LNCAP (cell line): ENCODE results near the gene BMS1.

Experiments used
- TF ChIP-seq, protein P1 (sequence below): fragments of 450-650 bp; IDR thresholded peaks from 2 replicates; pipeline ENCODE4 v1.5.1; 2017; ENCODE audit warnings: mild to moderate bottlenecking

Gene BMS1

DNA sequence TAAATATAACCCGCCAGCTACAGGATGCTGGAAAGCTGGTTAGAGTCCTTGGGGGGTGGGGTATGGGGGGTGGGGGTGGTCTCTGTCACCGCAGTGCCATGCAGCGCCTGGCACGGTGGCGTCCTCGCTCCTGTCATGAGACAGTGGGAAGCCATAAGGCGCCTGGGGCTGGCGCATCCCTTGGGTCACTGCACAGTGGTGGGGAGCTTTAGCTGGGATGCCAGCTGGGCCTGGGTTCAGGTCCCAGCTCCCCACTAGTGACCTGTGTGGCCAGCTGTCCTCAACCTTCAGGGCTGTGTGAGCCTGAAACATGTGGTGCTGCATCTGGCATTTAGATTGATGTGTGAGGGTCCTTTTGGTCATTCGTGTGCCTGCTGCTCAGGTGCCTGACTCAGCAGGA lies 93.9 kb downstream of the BMS1 start:
- TF ChIP-seq, protein P1, sequence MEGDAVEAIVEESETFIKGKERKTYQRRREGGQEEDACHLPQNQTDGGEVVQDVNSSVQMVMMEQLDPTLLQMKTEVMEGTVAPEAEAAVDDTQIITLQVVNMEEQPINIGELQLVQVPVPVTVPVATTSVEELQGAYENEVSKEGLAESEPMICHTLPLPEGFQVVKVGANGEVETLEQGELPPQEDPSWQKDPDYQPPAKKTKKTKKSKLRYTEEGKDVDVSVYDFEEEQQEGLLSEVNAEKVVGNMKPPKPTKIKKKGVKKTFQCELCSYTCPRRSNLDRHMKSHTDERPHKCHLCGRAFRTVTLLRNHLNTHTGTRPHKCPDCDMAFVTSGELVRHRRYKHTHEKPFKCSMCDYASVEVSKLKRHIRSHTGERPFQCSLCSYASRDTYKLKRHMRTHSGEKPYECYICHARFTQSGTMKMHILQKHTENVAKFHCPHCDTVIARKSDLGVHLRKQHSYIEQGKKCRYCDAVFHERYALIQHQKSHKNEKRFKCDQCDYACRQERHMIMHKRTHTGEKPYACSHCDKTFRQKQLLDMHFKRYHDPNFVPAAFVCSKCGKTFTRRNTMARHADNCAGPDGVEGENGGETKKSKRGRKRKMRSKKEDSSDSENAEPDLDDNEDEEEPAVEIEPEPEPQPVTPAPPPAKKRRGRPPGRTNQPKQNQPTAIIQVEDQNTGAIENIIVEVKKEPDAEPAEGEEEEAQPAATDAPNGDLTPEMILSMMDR: no peak

DNA sequence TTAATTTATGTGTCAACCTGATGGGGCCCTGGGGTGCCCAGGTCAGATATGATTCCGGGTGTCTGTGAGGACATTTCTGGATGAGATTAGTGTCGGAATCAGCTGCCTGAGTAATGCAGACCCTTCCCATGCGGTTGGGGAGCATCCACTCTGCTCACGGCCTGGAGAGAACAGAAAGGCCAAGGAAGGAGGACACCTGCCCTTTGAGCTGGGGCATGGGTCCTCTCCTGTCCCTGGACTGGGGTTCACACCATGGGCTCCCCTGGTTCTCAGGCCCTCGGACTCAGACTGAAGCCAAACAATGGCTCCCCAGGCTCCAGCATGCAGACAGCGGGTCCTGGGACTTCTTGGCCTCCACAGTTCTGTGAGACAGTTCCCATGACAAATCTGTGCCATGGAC lies 94.3 kb downstream of the BMS1 start:
- TF ChIP-seq, protein P1: no peak

- TF ChIP-seq, protein P1: no peak
These were observed 95.0 kb downstream of the BMS1 start for GRCh38 chr10:42877496-42878030.

- TF ChIP-seq, protein P1: no peak
These were observed 95.7 kb downstream of the BMS1 start for GRCh38 chr10:42878134-42878820.

DNA sequence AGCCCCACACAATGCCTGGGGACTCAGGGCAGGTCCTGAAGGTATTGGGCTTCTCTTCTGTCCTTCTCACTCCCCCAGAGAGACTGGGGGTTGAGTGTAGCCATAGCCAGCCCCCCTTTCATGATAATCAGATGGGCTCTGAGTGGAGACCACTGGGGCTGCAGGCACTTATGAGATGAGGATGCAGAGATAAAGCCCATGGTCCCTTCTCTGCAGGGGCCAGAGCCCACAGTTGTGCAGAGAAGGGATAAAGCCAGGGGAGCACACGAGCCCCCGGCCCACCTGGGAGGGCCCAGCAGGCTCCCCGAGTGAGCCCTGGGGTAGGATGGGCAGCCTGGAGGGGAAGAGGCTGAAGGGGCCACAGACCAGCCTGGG lies 96.2 kb downstream of the BMS1 start:
- TF ChIP-seq, protein P1: no peak

- TF ChIP-seq, protein P1: no peak
These were observed 97.0 kb downstream of the BMS1 start for GRCh38 chr10:42879380-42880254.

DNA sequence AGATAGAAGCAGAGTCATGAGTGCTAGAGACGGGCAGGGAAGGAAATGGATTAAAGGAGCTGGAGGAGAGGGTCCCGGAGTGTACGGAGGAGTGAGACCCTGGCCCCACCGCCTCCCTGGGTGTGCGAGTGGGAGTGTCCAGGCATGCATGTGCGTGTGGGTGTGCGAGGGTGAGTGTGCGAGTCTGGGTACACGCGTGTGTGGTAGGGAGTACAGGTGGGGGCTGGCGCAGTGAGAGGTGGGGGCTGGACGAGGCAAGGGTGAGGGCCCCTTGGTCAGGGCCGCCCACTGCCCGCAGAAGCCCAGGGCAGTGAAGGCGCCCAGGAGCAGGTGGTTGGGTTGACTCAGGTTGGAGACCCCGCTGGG lies 97.6 kb downstream of the BMS1 start:
- TF ChIP-seq, protein P1: no peak
